GM12878 (cell line): ENCODE data around the gene OTOP3. TPM values are rescaled to one million over a fixed set of nuclear protein-coding genes. Genes with fewer than 3 reads are reported as not detected.

Experiments
- ATAC-seq: fragments of 200-7000 bp; cut with Tn5 transposase; 3 replicates; pipeline ENCODE4 v1.9.1; 2020; ENCODE audit warnings: mild to moderate bottlenecking, moderate library complexity
- BruUV-seq: library from RNA; stranded (reverse); fragments of 400-500 nt; replicated peaks from 2 replicates; lab custom pipeline; 2021; lab: Mats Ljungman, UMichigan
- CTCF ChIA-PET: fragments of 300-600 bp; sonication (Branson Sonifier 250); formaldehyde crosslinking; extraction: SDS; loops from one replicate; lab custom pipeline; 2021; ENCODE audit warnings: inconsistent platforms; lab: Yijun Ruan, JAX
- POLR2A ChIA-PET: fragments of 350-600 bp; formaldehyde crosslinking; extraction: SDS; loops from one replicate; lab custom pipeline; 2021; ENCODE audit warnings: inconsistent platforms; lab: Charles Lee
- RAD21 ChIA-PET: fragments of 300-600 bp; sonication (Branson Sonifier 250); formaldehyde crosslinking; loops from one replicate; lab custom pipeline; 2023; ENCODE audit warnings: antibody characterized with exemption; ENCODE audit not compliant: unreplicated experiment; lab: Charles Lee
- SMC1A ChIA-PET: fragments of 300-600 bp; sonication (Branson Sonifier 250); formaldehyde crosslinking; loops from one replicate; lab custom pipeline; 2023; ENCODE audit not compliant: unreplicated experiment, uncharacterized antibody; lab: Charles Lee
- DNase-seq: peaks from one replicate; pipeline ENCODE4 v3.0.0-alpha.2; 2011; ENCODE audit warnings: low read depth, low spot score
- FAIRE-seq: peaks from 3 replicates; lab custom pipeline; 2011; peaks lifted over from hg19 to GRCh38; lab: Jason Lieb, UNC
- H2AFZ ChIP-seq: 2 replicates; pipeline ENCODE4 v1.6.0; 2011; ENCODE audit warnings: low read depth, low read length, control low read depth; ENCODE audit not compliant: control insufficient read depth
- H3K27ac ChIP-seq: 2 replicates; pipeline ENCODE4 v1.5.1; 2011; ENCODE audit warnings: control low read depth; ENCODE audit not compliant: control insufficient read depth, insufficient read depth
- H3K27me3 ChIP-seq, 2 experiments: replicated peaks in 1 of 2; 2 replicates each; pipeline versions ENCODE4 v1.6.0 to v1.6.1; 2011; ENCODE audit warnings: low read length in 1 of 2; ENCODE audit not compliant: control insufficient read depth in 2 of 2, insufficient read depth in 2 of 2
- H3K36me3 ChIP-seq, 2 experiments: 2 replicates each; pipeline ENCODE4 v1.5.1; 2011; ENCODE audit warnings: low read length in 1 of 2; ENCODE audit not compliant: control insufficient read depth in 2 of 2, insufficient read depth in 2 of 2
- H3K4me1 ChIP-seq: 2 replicates; pipeline ENCODE4 v1.6.1; 2011; ENCODE audit warnings: mild to moderate bottlenecking, low read length, moderate library complexity, mixed read lengths; ENCODE audit not compliant: control insufficient read depth, insufficient read depth
- H3K4me2 ChIP-seq: 2 replicates; pipeline ENCODE4 v1.6.0; 2011; ENCODE audit warnings: control low read depth; ENCODE audit not compliant: control insufficient read depth, insufficient read depth
- H3K4me3 ChIP-seq: fragments of 200-600 bp; sonication (generic); 2 replicates; pipeline ENCODE4 v1.5.1; 2016
- H3K79me2 ChIP-seq: 2 replicates; pipeline ENCODE4 v1.6.0; 2011; ENCODE audit warnings: low read length; ENCODE audit not compliant: control insufficient read depth, insufficient read depth
- H3K9ac ChIP-seq: 2 replicates; pipeline ENCODE4 v1.8.0; 2011; ENCODE audit warnings: low read length, control low read depth, mixed read lengths; ENCODE audit not compliant: control insufficient read depth, insufficient read depth
- H3K9me3 ChIP-seq: replicated peaks from 3 replicates; pipeline ENCODE4 v1.5.1; 2011; ENCODE audit warnings: mild to moderate bottlenecking, low read length; ENCODE audit not compliant: control insufficient read depth, insufficient read depth
- H4K20me1 ChIP-seq: 2 replicates; pipeline ENCODE4 v1.6.0; 2011; ENCODE audit not compliant: control insufficient read depth, insufficient read depth
- BRCA1 ChIP-seq: IDR thresholded peaks from 2 replicates; pipeline ENCODE4 v1.6.1; 2011; ENCODE audit warnings: low read depth, low read length, improper control_type of control experiment
- DPF2 ChIP-seq: fragments of 450-650 bp; IDR thresholded peaks from 2 replicates; pipeline ENCODE4 v1.6.1; 2017; ENCODE audit warnings: mild to moderate bottlenecking
- GABPA ChIP-seq: IDR thresholded peaks from 2 replicates; pipeline ENCODE4 v1.6.1; 2014; ENCODE audit warnings: antibody characterized with exemption, low read depth, mild to moderate bottlenecking, inconsistent platforms
- HDGF ChIP-seq: fragments of 450-650 bp; IDR thresholded peaks from 2 replicates; pipeline ENCODE4 v1.6.1; 2016; ENCODE audit warnings: antibody characterized with exemption
- IKZF1 ChIP-seq: fragments of 450-650 bp; conservative IDR thresholded peaks from 2 replicates; pipeline ENCODE4 v1.6.1; 2017; ENCODE audit warnings: antibody characterized with exemption, mild to moderate bottlenecking
- MYB ChIP-seq: fragments of 150-350 bp; IDR thresholded peaks from 2 replicates; pipeline ENCODE4 v1.6.1; 2014; ENCODE audit warnings: mild to moderate bottlenecking, low read depth, low read length, borderline replicate concordance
- POU2F2 ChIP-seq: IDR thresholded peaks from 3 replicates; pipeline ENCODE4 v1.6.1; 2011; ENCODE audit warnings: low read depth, mild to moderate bottlenecking, low read length, borderline replicate concordance
- TCF12 ChIP-seq: IDR thresholded peaks from 2 replicates; pipeline ENCODE4 v1.6.1; 2011; ENCODE audit warnings: low read depth, mild to moderate bottlenecking, low read length
- WGBS: methylation state at CpG from one replicate; pipeline ENCODE4 v1.1.6; 2016; ENCODE audit warnings: low lambda C conversion rate; ENCODE audit not compliant: insufficient replicate concordance, insufficient coverage; ENCODE audit errors: missing lambda C conversion rate; 5-methylcytosine and 5-hydroxymethylcytosine counted together
- in situ Hi-C: fragments of 300-500 bp; cut with MboI; formaldehyde crosslinking; loops from 9 replicates; pipeline ENCODE4 v1.14.3; 2018; ENCODE audit warnings: mixed read lengths
- intact Hi-C: fragments of 100-400 bp; cut with micrococcal nuclease; formaldehyde crosslinking; loops from one replicate; pipeline ENCODE4 v1.14.2; 2022; ENCODE audit not compliant: unreplicated experiment
- polyA plus RNA-seq, 11 experiments: library from polyadenylated mRNA; depleted of rRNA in 4 of 11; unstranded in 6 of 11; stranded (reverse) in 5 of 11; fragments of >200 nt; fragmentation: Nextera tagmentation in 4 of 11; fragmentation: Illumina TruSeq in 1 of 11; extraction: Ambion mirVana in 4 of 11; extraction: Trizol in 1 of 11; gene quantifications; 1 replicate in 1 of 11; 2 replicates in 10 of 11; pipeline versions ENCODE4 v1.2.1 to v1.2.3, GENCODE V29; 2011 to 2016; ENCODE audit warnings: inconsistent platforms in 2 of 11, missing spikeins in 2 of 11, low read depth in 1 of 11
- total RNA-seq, 4 experiments: library from RNA; depleted of rRNA in 3 of 4; stranded (reverse); fragments of >200 nt in 3 of 4; fragmentation: Illumina TruSeq in 1 of 4; extraction: Trizol in 1 of 4; gene quantifications; 2 replicates each; pipeline versions ENCODE4 v1.2.1 to v1.2.3, GENCODE V29; 2013 to 2021

OTOP3 gene
- total and polyA plus RNA-seq, 10 of the 15 experiments (the other 5 are each of a cell fraction or from before 2014, with no cell fraction given) = 0.03 to 0.06 TPM; not detected in 8

GRCh38 chr17:74918906-74919305 lies 16.8 kb upstream of the OTOP3 start:
- H3K27me3 ChIP-seq = peaks cover 2 to 6% of the 10 kb centered on the region in 2 experiments
- WGBS = 60% methylated on average over 5 of the region's 5 CpGs
- no peak overlapping the region for H2AFZ ChIP-seq
- no peak overlapping the region for H3K9ac ChIP-seq
- TF ChIP-seq TCF12 (no peak), POU2F2 (no peak), MYB (no peak), BRCA1 (no peak), GABPA (no peak), DPF2 (no peak), HDGF (no peak), IKZF1 (no peak)
- POLR2A ChIA-PET = interaction anchor here (0.7 kb wide), 1 partner anchor 895 kb away, joined by 4 read pairs; no protein-coding TSS in a partner anchor
- no peaks in the 10 kb centered on the region for H3K79me2 ChIP-seq
- no peaks in the 10 kb centered on the region for H3K36me3 ChIP-seq
- BruUV-seq = no TSS peak
- intact Hi-C loops = no loop called here
- CTCF ChIA-PET = interaction anchor here (0.6 to 12.6 kb wide), 4 partner anchors 12 to 1476 kb away, joined by 3 to 274 read pairs (median 3); no protein-coding TSS in a partner anchor
- SMC1A ChIA-PET = interaction anchor here (0.7 to 3.0 kb wide), 3 partner anchors 39 to 113 kb away, joined by 3 to 10 read pairs (median 3); no protein-coding TSS in a partner anchor
- H3K4me2 ChIP-seq = no peak overlapping the region
- DNase-seq (no peak), ATAC-seq (no peak), FAIRE-seq (no peak)
- H4K20me1 ChIP-seq = no peaks in the 10 kb centered on the region
- H3K4me1 ChIP-seq = no peaks in the 10 kb centered on the region
- RAD21 ChIA-PET = interaction anchor here (1.2 to 8.1 kb wide), 4 partner anchors 10 to 42 kb away, joined by 3 to 73 read pairs (median 4); no protein-coding TSS in a partner anchor
- in situ Hi-C loops = no loop called here
- H3K9me3 ChIP-seq = no peaks in the 10 kb centered on the region
- no peak overlapping the region for H3K4me3 ChIP-seq
- H3K27ac ChIP-seq = no peak overlapping the region
